ENCODE data around the gene KLHL25.

GRCh38 chr15:85756411-85757072 lies 38.2 kb downstream of the KLHL25 start:
- no peak for TF ChIP-seq EP300 (IDR thresholded peaks at IDR 0.05; ENCODE audit: borderline replicate concordance in 1 of 2, low read depth in 2 of 2, low read length in 2 of 2)
- TF ChIP-seq HDAC2 (IDR thresholded peaks at IDR 0.05; ENCODE audit: borderline replicate concordance in 1 of 2, low read depth in 2 of 2, low read length in 2 of 2), result no peak
- no peak for TF ChIP-seq BACH1 (IDR thresholded peaks at IDR 0.05; ENCODE audit: low read length)
- no peak for TF ChIP-seq CTCF (IDR thresholded peaks at IDR 0.05; ENCODE audit: control extremely low read depth in 1 of 3, insufficient read depth in 1 of 3, low read depth in 1 of 3, low read length in 3 of 3)
- no peak for TF ChIP-seq TAF1 (IDR thresholded peaks at IDR 0.05; ENCODE audit: low read depth, low read length)
- TF ChIP-seq CBX5 (IDR thresholded peaks at IDR 0.05; ENCODE audit: low read depth, low read length), result no peak
- no peak for TF ChIP-seq KDM5A (IDR thresholded peaks at IDR 0.05; ENCODE audit: low read length)
- no peak for TF ChIP-seq USF2 (IDR thresholded peaks at IDR 0.05; ENCODE audit: low read length)
- TF ChIP-seq SUZ12 (IDR thresholded peaks at IDR 0.05; ENCODE audit: low read length), result no peak
- TF ChIP-seq CHD2 (IDR thresholded peaks at IDR 0.05; ENCODE audit: low read length), result no peak
- TF ChIP-seq RFX5 (IDR thresholded peaks at IDR 0.05; ENCODE audit: borderline replicate concordance, low read depth, low read length), result no peak
- no peak for TF ChIP-seq ZNF274 (IDR thresholded peaks at IDR 0.05; ENCODE audit: borderline replicate concordance, extremely low read depth, low read length)
- TF ChIP-seq MAX (IDR thresholded peaks at IDR 0.05), result no peak
